Measurements from ENCODE around the gene STK38. TPM values are rescaled to one million over a fixed set of nuclear protein-coding genes. Genes with fewer than 3 reads are reported as not detected.
A peak's percentile ranks its signal among the peaks of the same experiment; 100 is the strongest.

The STK38 gene
- total and polyA plus RNA-seq, 9 of the 15 experiments (the other 6 are each of a cell fraction or from before 2014, with no cell fraction given), result 5.7 to 28.7 (median 19.5) TPM

- H2AFZ ChIP-seq (ENCODE audit: low read depth, low read length), result no peak overlapping the region
- H3K79me2 ChIP-seq (ENCODE audit: control insufficient read depth, insufficient read depth, low read length), result no peaks in the 10 kb centered on the region
- ATAC-seq (no peak), DNase-seq (ENCODE audit: extremely low read depth in 1 of 4, low spot score in 3 of 4) (no peak), FAIRE-seq (no peak)
- intact Hi-C loops (cut with micrococcal nuclease), result no loop called here
- no peak overlapping the region for H3K4me3 ChIP-seq
- POLR2A ChIA-PET, result interaction anchor here (0.9 to 1.3 kb wide), 3 partner anchors 14 to 22 kb away, joined by 3 to 4 read pairs (median 3); no protein-coding TSS in a partner anchor
- H3K4me1 ChIP-seq (replicated peaks in 1 of 2; ENCODE audit: control insufficient read depth in 2 of 2, insufficient read depth in 2 of 2, low read length in 2 of 2), result no peaks in the 10 kb centered on the region
- H3K9me1 ChIP-seq (ENCODE audit: control insufficient read depth, insufficient read depth, low read length), result no peaks in the 10 kb centered on the region
- H3K27me3 ChIP-seq (ENCODE audit: control insufficient read depth in 2 of 2, insufficient read depth in 2 of 2, low read length in 2 of 2), result no peaks in the 10 kb centered on the region
- no peaks in the 10 kb centered on the region for H3K9me3 ChIP-seq (replicated peaks; ENCODE audit: control insufficient read depth, insufficient read depth, low read depth, low read length)
- no TSS peak for BruUV-seq (replicated peaks)
- WGBS (ENCODE audit: insufficient coverage, low coverage, missing lambda C conversion rate), result 98% methylated on average over 3 of the region's 3 CpGs
- in situ Hi-C loops (cut with MboI), result no loop called here
- no peak overlapping the region for H3K4me2 ChIP-seq (ENCODE audit: insufficient read depth, low read length)
- peaks cover 45% of the 10 kb centered on the region for H3K36me3 ChIP-seq (ENCODE audit: control insufficient read depth, insufficient read depth, low read length)
- no peaks in the 10 kb centered on the region for H4K20me1 ChIP-seq (replicated peaks; ENCODE audit: control insufficient read depth, insufficient read depth, low read length)
- no peak overlapping the region; a peak in 1 of 4 replicates for H3K9ac ChIP-seq (ENCODE audit: insufficient read depth in 1 of 2, low read depth in 2 of 2, low read length in 2 of 2)
- TF ChIP-seq ZC3H4 (CRISPR knock-in tag; IDR thresholded peaks at IDR 0.05; ENCODE audit: borderline replicate concordance), result 0 out of 2 replicates have a peak, but pooled peaks have one; percentile 7
- TF ChIP-seq, protein P1, sequence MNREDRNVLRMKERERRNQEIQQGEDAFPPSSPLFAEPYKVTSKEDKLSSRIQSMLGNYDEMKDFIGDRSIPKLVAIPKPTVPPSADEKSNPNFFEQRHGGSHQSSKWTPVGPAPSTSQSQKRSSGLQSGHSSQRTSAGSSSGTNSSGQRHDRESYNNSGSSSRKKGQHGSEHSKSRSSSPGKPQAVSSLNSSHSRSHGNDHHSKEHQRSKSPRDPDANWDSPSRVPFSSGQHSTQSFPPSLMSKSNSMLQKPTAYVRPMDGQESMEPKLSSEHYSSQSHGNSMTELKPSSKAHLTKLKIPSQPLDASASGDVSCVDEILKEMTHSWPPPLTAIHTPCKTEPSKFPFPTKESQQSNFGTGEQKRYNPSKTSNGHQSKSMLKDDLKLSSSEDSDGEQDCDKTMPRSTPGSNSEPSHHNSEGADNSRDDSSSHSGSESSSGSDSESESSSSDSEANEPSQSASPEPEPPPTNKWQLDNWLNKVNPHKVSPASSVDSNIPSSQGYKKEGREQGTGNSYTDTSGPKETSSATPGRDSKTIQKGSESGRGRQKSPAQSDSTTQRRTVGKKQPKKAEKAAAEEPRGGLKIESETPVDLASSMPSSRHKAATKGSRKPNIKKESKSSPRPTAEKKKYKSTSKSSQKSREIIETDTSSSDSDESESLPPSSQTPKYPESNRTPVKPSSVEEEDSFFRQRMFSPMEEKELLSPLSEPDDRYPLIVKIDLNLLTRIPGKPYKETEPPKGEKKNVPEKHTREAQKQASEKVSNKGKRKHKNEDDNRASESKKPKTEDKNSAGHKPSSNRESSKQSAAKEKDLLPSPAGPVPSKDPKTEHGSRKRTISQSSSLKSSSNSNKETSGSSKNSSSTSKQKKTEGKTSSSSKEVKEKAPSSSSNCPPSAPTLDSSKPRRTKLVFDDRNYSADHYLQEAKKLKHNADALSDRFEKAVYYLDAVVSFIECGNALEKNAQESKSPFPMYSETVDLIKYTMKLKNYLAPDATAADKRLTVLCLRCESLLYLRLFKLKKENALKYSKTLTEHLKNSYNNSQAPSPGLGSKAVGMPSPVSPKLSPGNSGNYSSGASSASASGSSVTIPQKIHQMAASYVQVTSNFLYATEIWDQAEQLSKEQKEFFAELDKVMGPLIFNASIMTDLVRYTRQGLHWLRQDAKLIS (CRISPR knock-in tag; IDR thresholded peaks at IDR 0.05), result no peak
- CTCF ChIA-PET (ENCODE audit: low intra/inter-chr PET ratio), result no interaction called here
- no peak overlapping the region for H3K27ac ChIP-seq (ENCODE audit: extremely low read depth, low read depth, low read length)
Measured at GRCh38 chr6:36510365-36510764, 36.9 kb downstream of the STK38 start.

All from K562 (cell line).